NK-92 (cell line): ENCODE results near the gene TMEM263.
A peak's percentile ranks its signal among the peaks of the same experiment; 100 is the strongest.
"Not testable (repeated sequence)": the region's sequence is repeated elsewhere in the genome, so short reads cannot be mapped to it uniquely, and the experiment has no call there.

ENCODE experiments used
- DNase-seq: peaks from one replicate; lab custom pipeline; 2025; ENCODE audit not compliant: unreplicated experiment; lab: John Stamatoyannopoulos, UW

The TMEM263 gene

DNA sequence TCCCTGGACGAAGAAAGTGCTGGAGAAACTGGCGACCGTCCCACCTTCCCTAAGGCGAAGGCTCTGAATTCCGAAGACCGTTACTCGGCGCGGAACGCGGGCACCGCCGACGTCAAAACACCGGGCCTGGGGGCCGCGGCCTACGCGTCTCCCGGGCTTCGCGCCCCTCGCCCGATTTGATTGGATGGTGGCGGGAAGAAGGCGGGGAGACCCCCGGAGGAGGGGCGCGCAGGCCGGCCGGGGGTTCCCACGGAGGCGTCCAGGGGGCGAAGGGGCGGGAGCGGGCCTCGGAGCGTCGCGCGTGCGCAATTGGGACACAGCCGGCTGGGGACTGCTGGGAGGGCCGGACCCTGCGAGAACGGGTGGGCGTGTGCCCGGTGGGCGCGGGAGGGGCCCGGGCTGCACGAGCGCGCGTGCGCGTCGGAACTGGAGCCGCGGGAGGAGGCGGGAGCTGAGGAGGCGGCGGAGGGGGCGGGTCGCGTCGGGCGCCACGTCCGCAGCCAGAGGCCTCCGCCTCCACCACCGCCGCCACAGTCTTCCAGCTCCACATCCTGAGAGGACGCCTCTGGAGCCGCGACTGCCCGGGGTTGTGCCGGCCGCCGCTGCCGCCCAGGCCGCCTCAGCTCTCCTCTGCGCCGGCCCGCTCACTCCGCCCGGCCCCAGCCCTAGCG lies at the start of gene TMEM263:
TMEM263 (plus strand) TSS at position 531 of the 671 bp plus-strand sequence. CDS start 11,210 bp downstream, outside the sequence.
- DNase-seq = peak; percentile 27

DNA sequence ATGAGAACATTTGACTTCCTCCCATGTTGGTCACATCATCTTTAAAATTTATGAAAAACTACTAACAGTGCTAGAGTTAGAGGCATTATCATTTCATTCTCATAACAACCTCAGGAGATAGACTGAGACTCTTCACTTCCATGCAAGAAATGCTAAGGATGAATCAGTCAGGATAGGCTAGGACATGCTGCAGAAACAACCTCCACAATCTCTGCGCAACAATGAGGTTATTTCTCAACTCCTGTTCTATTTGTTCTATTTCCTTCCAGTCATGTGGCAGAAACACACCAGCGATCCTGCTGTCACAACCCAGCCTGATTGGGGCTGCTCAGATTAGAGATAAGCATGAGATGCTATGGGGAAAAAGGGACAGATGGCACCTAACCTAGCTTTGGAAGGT lies 49.0 kb upstream of the TMEM263 start:
- DNase-seq = no peak

DNA sequence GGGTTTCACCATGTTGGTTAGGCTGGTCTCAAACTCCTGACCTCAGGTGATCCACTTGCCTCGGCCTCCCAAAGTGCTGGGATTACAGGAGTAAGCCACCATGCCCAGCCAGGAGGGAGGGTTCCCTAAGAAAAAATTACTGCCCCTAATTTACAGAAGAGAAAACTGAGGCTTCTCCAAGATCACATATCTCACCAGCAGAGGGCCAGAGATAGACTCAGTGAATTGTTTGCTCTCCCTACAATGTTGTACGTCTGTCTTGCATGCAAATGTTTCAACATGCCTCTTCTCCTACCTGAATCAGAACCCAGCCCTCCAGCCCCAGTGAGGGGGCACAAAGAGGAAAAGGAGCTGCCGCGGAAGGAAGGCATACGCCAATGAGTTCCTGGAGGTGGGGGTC lies 48.3 kb upstream of the TMEM263 start:
- no peak for DNase-seq

DNA sequence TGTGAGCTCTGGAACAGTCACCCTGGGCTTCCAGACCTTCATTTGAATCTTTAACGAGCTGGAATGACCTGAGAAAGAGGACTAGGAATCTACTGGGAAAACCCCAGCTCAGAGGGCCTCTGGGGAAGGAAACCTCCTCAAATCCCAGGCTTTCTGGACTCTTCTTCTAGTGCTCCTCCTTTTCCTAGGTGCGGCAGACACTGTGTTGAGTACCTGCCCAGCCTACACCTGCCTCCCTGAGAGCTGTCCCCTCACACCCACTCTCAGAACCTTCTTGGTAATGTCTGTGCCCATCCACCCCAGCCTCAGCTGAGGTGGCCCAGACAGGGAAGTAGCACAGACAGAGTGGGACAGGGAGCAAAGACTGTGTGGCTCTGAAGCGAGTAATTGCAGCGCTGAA lies 47.9 kb upstream of the TMEM263 start:
- no peak for DNase-seq

DNA sequence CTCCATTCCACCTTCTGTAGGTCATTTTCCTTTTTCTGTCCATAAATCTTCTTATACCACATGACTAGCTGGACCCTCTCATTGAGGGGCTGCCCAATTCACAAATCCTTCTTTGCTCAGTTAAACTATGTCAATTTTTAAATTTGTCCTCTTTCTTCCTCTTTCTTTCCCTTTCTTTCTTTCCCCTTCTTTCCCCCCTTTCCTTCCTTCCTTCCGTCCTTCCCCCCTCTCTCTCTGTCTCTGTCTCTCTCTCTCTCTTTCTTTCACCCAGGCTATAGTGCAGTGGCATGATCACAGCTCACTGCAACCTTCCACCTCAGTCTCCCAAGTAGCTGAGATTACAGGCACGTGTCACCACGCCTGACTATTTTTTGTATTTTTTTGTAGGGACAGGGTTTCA lies 47.1 kb upstream of the TMEM263 start:
- DNase-seq = no peak

DNA sequence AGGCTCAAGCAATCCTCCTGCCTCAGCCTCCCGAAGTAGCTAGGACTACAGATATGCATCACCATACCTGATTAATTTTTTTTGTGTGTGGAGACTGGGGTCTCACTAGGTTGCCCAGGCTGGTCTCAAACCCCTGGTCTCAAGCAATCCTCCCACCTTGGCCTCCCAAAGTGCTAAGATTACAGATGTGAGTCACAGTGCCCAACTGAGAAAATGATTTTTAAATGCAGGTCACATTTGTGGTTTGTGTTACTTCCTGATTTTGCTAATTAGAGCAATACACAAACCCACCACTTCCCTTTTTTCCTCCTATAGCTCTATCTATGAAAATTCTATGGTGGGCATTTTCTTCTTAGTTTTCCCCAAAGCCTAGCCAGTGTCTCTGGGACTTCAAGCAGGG lies 45.5 kb upstream of the TMEM263 start:
- DNase-seq = no peak

DNA sequence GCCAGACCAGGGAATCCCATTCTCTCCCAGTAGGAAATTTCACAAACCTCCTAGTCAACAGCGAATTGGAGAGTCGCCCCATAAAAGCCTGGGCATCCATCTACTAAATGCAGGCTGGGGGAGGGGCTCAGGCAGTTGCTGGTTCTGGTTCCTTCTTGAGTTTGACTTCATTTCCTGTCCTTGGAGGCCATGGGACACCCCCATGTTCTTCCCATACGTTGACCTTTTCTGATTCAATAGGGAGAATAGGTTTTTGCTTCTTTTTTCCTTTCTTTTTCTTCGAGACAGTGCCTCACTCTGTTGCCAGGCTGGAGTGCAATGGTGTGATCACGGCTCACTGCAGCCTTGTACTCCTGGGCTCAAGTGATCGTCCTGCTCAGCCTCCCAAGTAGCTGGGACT lies 44.1 kb upstream of the TMEM263 start:
- no peak for DNase-seq

DNA sequence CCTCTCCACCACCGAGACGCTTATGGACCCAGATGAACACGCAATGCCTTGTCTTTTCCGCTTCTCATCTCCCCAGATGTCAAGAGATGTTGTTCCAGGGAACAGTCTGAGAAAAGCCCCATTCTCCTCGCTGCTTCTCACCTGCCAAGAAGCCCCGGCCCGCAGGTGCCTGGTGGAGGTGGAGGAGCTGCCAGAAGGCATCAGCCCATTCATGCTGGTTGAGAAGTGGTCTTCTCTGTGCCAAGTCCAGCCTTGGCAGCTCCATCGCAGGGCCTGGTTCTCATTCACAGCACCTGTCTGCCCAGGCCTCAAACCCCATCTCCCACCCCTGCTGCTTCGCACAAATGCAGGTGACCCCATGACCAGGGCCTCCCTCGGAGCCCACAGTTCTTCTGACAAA lies 42.3 kb upstream of the TMEM263 start:
- no peak for DNase-seq

DNA sequence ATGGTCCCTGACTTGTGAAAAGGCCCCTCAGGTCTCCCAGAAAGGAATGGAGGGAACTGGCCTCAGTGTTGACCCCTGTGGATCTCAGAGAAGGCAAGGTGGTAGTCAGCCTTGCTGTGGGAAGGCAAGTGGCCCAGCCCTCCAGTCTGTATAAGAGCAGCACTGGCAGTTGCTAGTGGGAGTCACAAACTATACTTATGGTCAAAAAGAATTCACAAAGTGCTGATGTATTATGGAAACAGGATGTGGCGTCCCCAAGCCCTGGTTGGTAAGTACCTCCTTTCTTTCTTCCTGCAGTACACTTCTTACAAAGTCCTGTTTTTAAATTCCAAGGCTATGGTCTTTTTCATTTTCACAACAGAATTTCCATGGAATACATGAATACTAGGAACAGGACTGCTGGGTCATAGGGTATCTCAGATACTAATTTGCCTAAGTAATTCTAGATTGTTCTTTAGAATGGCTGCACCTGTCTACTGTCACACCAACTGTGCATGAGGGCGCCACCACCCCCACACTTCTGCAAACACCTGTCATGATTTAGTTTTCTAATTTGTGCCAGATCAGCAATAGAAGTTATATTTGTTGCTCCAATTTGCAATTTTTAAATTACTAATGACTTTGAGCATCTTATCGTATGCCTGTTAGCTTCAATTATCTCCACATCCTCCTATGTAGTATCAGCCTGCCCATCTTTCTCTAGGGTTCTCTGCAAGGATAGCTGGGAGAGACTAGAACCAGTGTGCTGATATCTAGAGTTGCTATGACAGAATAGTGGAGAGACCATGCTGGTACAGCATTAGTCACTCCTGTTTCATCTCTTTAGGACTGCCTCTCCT lies 40.7 kb upstream of the TMEM263 start:
- DNase-seq = no peak

DNA sequence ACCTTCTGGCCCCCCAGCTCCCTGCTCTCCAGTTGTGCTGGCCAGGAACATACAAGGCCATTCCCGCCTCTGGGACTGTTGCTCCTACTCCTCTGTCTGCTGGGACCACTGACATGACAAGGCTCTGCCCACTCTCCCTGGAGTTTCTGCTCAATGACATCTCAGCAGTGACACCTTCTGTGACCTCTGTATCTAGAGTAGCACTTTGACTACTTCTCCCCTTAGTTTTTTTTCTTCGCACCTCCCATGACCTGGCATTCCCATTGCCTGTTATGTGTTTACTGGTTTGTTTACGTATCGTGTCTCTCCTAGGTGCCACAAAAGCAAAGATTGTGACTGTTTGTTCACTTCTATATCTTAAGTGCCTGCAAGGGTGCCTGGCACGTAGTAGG lies 40.1 kb upstream of the TMEM263 start:
- no peak for DNase-seq

DNA sequence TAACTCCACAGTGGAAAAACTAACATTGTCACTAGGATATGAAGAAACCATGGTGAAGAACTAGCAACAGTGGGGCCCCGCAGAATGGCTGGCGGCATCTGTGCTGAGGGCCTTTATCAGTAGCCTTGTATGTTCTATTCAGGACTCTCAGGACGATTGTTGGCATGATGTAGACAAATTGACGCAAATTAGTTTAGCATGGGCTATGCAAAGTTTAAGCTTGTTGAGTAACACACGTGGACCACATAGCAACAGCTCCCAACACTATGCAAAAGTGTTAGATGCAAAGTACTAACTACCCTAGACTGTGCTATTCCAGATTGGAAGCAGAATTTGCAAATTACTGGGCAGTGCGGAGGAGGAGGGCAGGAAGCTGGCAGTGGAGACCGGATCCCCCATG lies 38.2 kb upstream of the TMEM263 start:
- no peak for DNase-seq

DNA sequence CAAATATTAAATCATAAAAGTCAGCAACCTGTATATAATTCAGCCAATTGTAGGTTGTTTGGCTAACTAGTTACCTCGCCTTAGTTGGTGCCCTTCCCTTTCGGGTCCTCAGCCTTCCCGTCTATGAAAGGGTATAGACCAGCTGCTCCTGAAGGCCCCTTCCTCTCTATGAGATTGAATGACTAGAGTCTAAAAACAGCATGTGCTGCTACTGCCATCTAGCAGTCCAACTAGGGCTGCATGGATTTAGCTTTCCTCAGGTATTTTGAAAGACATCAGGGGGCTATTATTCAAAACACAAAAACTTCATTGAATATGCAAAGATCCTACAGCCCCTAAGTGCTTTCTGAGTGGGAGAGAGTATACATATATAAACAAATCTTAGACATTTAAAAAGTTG lies 37.0 kb upstream of the TMEM263 start:
- DNase-seq = no peak

DNA sequence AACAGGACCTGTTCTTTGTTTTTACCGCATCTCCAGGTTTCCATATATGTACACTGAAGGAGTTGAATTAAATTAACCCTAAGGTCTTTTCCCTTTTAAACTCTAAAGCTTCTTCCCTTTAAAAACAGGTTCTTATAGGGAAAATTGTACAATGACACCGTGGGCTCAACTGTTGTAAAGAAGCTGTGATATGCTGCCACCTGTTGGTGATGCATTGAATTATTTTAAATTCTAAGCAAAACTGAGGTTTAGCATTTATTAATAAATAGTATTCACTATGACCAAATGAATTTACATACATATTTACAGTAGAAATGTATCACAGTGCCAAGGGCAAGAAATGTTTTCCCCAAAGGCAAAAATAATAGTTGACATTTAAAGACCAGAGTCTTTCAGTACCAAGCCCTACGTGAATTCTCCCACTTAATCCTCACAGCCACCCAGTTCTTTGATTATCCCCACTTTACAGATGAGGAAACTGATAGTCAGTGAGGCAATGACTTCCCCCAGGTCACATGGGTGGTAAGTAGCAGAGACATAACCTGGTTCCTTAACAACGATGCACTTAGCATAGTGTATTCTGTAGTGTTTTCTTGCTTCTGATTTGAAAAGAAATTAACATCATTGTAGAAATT lies 35.7 kb upstream of the TMEM263 start:
- no peak for DNase-seq

DNA sequence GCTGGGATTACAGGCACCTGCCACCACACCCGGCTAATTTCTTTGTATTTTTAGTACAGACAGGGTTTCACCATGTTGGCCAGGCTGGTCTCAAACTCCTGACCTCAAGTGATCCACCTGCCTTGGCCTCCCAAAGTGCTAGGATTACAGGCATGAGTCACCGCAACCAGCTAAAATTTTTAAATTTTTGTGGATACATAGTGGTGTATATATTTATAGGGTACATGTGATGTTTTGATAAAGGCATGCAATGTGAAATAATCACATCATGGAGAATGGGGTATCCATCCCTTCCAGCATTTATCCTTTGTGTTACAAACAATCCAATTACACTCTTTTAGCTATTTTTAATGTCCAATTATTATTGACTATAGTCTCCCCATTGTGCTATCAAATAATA lies 33.7 kb upstream of the TMEM263 start:
- DNase-seq = not testable (repeated sequence)

DNA sequence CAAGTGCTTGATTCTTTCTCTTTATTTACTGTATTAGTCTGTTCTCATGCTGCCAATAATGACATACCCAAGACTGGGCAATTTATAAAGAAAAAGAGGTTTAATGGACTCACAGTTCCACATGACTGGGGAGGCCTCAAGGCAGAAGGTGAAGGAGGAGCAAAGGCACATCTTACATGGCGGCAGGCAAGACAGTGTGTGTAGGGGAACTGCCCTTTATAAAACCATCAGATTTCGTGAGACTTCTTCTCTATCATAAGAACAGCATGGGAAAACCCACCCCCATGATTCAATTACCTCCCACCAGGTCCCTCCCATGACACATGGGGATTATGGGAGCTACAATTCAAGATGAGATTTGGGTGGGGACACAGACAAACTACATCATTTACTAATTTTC lies 32.1 kb upstream of the TMEM263 start:
- DNase-seq = not testable (repeated sequence)

DNA sequence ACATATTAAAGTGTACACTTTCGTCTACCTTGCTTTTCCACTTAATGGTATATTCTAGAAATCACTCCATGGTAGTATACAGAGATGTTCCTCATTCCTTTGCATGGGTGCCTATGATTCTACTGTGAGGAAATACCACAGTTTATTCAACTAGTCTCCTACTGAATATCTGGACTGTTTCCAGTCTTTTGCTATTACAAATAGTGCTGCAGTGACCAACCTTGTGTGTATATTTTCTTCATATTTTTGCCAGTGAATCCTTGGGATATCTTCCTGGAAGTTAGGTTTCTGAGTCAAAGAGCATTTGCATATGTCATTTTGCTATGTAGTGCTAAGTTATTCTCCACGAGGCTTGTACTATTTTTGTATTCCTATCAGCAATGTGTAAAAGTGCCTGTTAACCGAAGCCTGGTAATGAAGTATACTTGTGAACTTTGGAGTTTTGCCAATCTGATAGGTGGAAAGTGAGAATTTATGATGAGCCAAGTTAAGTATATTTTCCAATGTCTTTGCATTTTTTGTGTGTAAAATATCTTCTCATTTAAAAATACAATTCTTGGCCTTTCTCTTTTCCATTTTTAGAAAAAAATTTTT lies 31.3 kb upstream of the TMEM263 start:
- DNase-seq = no peak

DNA sequence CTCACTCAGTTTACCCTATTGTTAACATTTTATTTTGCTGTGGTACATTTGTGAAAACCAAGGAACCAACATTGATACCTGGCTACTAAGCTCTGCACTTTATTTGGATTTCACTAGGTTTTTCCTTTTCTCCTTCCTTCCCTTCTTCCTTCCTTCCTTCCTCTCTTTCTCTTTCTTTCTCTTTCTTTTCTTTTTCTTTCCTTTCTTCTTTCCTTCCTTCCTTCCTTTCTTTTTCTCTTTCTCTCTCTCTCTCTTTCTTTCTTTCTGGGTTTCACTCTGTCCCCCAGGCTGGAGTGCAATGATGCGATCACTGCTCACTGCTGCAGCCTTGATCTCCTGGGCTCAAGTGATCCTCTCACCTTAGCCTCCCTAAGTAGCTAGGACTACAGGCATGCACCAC lies 29.1 kb upstream of the TMEM263 start:
- no peak for DNase-seq

DNA sequence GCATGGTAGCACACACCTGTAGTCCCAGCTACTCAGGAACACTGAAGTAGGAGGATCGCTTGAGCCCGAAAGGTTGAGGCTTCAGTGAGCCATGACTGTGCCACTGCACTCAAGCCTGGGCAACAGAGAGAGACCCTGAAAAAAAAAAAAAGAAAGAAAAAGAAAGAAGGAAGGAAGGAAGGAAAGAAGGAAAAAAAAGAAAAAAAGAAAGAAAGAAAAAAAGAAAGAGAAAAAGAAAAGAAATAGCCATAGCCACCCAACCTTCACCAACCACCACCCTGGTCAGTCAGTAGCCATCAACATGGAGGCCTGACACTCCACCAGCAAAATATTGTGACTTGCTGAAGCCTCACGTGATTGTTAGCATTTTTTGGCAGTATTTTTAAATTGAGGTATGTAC lies 21.4 kb upstream of the TMEM263 start:
- DNase-seq = no peak

DNA sequence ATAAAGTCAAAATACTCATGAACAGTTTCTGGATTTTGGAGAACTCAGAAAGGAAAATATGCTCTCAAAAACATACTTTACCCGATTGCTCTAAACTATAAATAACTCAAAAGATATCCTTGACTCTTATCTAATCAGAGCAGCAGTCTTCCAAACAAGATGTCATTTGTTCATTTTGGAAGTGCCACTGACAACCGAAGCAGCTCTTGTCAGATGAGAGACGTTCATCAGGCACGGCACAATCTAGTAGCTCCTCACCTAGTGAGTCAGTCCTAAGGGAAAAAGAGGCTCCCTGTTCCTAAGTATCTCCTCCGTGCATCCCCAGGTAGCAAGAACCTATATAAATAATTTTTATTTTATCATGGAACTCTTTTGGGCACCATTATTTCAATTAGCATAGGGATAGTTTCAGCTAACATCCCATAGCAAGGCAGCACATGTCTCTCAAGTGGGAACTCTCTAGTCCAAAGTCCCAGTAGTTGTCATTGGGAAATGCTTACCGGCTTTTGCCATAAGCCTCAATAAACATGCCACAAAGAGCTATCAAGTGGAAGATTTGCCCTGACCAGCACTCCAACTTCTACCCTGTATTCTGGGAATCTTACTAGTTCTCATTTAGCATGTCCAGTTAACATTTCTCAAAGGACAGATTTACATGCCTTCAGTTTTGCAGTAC lies 14.1 kb upstream of the TMEM263 start:
- no peak for DNase-seq

DNA sequence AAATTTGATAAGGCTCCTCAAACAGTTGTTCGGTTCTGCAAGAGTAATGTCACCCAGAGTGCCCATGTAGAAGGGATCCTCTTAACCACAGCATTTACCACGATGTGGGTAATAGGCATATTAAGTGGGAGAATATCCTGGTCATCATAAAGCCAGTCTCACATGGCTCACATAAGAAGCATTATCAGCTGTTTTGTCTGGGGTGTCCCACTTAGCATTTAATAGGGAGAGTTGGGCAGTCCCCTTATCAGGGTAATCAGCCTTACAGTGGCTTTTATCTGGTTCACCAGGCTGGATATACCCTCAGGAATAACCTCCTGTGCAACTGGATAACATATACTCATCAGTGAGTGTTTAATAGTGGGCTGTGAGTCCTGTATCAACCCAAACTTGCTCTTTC lies 12.9 kb upstream of the TMEM263 start:
- no peak for DNase-seq

DNA sequence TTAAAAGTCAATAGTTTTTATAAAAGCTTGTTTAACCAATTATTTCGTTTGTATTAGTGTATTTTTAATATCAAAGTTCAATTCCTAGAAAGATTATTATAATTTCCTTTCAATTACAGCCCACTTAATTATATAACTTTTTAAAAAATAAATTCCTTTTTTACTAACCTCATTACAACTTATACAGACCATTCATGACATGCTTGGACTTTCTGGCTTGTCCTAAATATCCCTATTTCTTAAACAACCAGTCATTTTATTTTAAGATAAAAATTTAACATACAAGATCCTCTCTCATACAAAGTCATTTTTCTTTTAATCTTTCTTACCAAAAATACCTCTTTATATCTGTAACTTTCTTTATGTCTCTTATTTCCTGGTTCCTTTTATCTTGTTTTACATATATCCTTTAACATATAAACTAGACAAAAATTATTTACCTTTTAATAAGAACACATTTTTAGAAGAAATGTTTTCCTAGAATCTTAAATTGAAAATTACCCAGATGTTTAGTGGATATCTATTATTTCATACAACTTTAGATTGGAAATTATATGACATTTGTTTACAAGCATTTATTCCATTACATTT lies 10.4 kb upstream of the TMEM263 start:
- DNase-seq = no peak
